Measurements from ENCODE around the gene ASTN2. TPM values are rescaled to one million over a fixed set of nuclear protein-coding genes. Genes with fewer than 3 reads are reported as not detected.

Gene ASTN2
- polyA plus RNA-seq, 2 of the 4 experiments (the other 2 are of a cell fraction), result 5.8 to 11.6 TPM

DNA sequence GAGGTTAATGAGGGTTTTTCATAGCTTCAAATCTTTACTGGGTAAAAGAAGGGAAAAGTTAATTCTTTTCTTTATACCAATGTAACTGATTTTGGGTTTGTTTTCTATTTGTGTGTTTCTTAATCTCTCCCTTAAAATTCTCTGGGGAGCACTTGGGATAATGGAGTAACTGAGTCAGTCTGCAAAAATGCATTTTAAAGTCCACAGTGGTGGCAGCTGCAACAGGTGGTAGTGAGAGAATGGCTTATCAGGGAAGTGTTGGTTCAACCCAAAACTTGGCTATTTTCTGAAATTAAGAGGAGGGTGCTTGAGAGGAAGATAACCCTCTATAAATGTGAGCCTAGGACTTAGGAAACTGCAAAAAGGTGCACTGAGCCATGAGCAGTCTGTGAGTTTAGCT is 39.9 kb upstream of the ASTN2 start (continued):
- TF ChIP-seq HOXB13 (CRISPR knock-in tag; IDR thresholded peaks at IDR 0.05; ENCODE audit: low read depth) (no peak), ESRRA (IDR thresholded peaks at IDR 0.05; ENCODE audit: borderline replicate concordance, low read length) (no peak), ZFP36 (IDR thresholded peaks at IDR 0.05; ENCODE audit: borderline replicate concordance, partially characterized antibody) (no peak), HEYL (CRISPR knock-in tag; IDR thresholded peaks at IDR 0.05) (no peak), NFE2L2 (conservative IDR thresholded peaks at IDR 0.05; ENCODE audit: low read length) (no peak), RAD21 (conservative IDR thresholded peaks at IDR 0.05 in 1 of 2, IDR thresholded peaks at IDR 0.05 in 1 of 2) (no peak), FOSL2 (IDR thresholded peaks at IDR 0.05) (no peak), FOSL2 (CRISPR knock-in tag; IDR thresholded peaks at IDR 0.05) (no peak)

DNA sequence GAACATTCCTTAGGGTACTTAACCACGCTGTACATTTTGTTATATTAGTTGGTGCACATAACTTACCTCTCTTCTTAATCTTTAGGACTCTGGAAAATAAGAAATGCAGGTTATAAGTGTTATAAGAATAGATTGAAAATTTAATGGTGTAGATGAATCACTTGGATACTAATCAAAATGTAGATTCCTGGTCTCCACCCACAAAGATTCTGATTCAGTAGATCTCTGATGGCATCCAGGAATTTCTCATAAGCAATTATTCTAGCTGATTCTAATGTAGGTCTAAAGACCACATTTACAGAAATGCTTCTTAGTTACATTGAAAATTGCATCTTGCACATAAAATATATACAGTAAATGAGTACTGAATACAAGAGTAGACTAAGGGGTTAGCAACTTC is 38.9 kb upstream of the ASTN2 start:
- no peak for FAIRE-seq
- ChIA-PET CTCF (interaction anchor here (1.6 kb wide), 1 partner anchor 9 kb away, joined by 4 read pairs; no protein-coding TSS in a partner anchor), POLR2A (no interaction called here)
- no peak overlapping the region for H3K4me3 ChIP-seq
- no peak for ATAC-seq
- no peak for DNase-seq (ENCODE audit: low read depth in 1 of 2, low spot score in 1 of 2)
- no peaks in the 10 kb centered on the region for H3K9me3 ChIP-seq
- WGBS (ENCODE audit: missing lambda C conversion rate), result 0% methylated on average over 1 of the region's 1 CpG
- H3K27ac ChIP-seq, result no peak overlapping the region
- TF ChIP-seq JUNB (IDR thresholded peaks at IDR 0.05), result no peak
- TF ChIP-seq HEYL (CRISPR knock-in tag; IDR thresholded peaks at IDR 0.05), result no peak
- TF ChIP-seq, protein P1, sequence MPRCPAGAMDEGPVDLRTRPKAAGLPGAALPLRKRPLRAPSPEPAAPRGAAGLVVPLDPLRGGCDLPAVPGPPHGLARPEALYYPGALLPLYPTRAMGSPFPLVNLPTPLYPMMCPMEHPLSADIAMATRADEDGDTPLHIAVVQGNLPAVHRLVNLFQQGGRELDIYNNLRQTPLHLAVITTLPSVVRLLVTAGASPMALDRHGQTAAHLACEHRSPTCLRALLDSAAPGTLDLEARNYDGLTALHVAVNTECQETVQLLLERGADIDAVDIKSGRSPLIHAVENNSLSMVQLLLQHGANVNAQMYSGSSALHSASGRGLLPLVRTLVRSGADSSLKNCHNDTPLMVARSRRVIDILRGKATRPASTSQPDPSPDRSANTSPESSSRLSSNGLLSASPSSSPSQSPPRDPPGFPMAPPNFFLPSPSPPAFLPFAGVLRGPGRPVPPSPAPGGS (IDR thresholded peaks at IDR 0.05), result no peak
- TF ChIP-seq MYC (IDR thresholded peaks at IDR 0.05; ENCODE audit: borderline replicate concordance, low read length), result no peak
- no peak for TF ChIP-seq RARB (CRISPR knock-in tag; IDR thresholded peaks at IDR 0.05)
- no peak for TF ChIP-seq JUN (IDR thresholded peaks at IDR 0.05)
- TF ChIP-seq, protein P2, sequence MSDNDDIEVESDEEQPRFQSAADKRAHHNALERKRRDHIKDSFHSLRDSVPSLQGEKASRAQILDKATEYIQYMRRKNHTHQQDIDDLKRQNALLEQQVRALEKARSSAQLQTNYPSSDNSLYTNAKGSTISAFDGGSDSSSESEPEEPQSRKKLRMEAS (IDR thresholded peaks at IDR 0.05), result no peak
- TF ChIP-seq CBX2 (IDR thresholded peaks at IDR 0.05; ENCODE audit: borderline replicate concordance, low read depth), result no peak
- no peak for TF ChIP-seq POLR2A (IDR thresholded peaks at IDR 0.05; ENCODE audit: low read length)
- no peak for TF ChIP-seq REST (IDR thresholded peaks at IDR 0.05)
- no peak for TF ChIP-seq MAZ (IDR thresholded peaks at IDR 0.05; ENCODE audit: borderline replicate concordance, low read depth, low read length)
- TF ChIP-seq EHF (CRISPR knock-in tag; IDR thresholded peaks at IDR 0.05), result no peak
- no peak for TF ChIP-seq ZNF302 (CRISPR knock-in tag; IDR thresholded peaks at IDR 0.05)
- TF ChIP-seq NPAS2 (CRISPR knock-in tag; IDR thresholded peaks at IDR 0.05; ENCODE audit: borderline replicate concordance), result no peak
- TF ChIP-seq, protein P3, sequence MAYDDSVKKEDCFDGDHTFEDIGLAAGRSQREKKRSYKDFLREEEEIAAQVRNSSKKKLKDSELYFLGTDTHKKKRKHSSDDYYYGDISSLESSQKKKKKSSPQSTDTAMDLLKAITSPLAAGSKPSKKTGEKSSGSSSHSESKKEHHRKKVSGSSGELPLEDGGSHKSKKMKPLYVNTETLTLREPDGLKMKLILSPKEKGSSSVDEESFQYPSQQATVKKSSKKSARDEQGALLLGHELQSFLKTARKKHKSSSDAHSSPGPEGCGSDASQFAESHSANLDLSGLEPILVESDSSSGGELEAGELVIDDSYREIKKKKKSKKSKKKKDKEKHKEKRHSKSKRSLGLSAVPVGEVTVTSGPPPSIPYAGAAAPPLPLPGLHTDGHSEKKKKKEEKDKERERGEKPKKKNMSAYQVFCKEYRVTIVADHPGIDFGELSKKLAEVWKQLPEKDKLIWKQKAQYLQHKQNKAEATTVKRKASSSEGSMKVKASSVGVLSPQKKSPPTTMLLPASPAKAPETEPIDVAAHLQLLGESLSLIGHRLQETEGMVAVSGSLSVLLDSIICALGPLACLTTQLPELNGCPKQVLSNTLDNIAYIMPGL (CRISPR knock-in tag; IDR thresholded peaks at IDR 0.05; ENCODE audit: borderline replicate concordance), result no peak
- TF ChIP-seq PHF8 (IDR thresholded peaks at IDR 0.05; ENCODE audit: borderline replicate concordance, low read depth), result no peak
- no peak for TF ChIP-seq TFCP2L1 (CRISPR knock-in tag; IDR thresholded peaks at IDR 0.05)
- TF ChIP-seq ZC3H11A (IDR thresholded peaks at IDR 0.05), result no peak
- no peak for TF ChIP-seq HOXA7 (CRISPR knock-in tag; IDR thresholded peaks at IDR 0.05)
- no peaks in the 10 kb centered on the region for H3K4me1 ChIP-seq
- H3K4me2 ChIP-seq, result no peak overlapping the region
